ENCODE measurements around the gene PEX5L.

Gene PEX5L

DNA sequence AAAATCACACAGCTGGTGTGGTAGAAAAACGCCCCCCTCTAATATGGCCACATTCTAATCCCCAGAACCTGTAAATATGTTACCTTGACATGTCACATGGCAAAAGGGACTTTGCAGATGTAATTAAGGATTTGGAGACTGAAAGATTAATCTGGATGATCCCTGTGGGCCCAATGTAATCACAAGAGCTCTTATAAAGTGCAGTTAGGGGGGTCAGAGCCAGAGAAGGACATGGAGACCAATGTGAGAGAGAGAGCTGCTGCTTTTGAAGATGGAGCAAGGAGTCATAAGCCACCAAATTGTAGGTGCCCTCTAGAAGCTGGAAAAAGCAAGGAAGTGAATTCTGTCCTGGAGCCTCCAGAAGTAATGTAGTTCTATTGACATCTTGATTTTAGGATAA is 152.6 kb downstream of the PEX5L start:
- TF ChIP-seq, protein P1, sequence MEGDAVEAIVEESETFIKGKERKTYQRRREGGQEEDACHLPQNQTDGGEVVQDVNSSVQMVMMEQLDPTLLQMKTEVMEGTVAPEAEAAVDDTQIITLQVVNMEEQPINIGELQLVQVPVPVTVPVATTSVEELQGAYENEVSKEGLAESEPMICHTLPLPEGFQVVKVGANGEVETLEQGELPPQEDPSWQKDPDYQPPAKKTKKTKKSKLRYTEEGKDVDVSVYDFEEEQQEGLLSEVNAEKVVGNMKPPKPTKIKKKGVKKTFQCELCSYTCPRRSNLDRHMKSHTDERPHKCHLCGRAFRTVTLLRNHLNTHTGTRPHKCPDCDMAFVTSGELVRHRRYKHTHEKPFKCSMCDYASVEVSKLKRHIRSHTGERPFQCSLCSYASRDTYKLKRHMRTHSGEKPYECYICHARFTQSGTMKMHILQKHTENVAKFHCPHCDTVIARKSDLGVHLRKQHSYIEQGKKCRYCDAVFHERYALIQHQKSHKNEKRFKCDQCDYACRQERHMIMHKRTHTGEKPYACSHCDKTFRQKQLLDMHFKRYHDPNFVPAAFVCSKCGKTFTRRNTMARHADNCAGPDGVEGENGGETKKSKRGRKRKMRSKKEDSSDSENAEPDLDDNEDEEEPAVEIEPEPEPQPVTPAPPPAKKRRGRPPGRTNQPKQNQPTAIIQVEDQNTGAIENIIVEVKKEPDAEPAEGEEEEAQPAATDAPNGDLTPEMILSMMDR (conservative IDR thresholded peaks at IDR 0.05): no peak
- H3K27ac ChIP-seq: no peak overlapping the region

DNA sequence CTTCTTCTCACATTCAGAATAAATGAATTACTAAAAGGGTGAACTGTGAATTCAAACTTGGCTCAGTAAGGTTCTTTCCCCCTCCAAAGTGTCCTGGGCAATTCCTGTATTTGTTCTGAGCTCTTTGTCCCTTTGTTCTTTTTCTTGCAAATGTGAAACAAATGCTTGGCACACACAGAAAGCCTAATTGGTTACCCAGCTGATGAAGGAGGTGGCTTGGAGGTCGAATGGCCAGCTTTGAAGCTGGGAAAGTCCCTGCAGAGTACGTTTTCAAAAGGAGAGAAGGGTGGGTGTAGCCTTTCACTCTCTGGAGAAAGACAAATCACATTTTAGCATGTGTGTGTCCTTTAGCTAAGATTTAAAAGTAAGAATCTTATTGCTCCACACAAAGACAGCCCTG is 154.4 kb downstream of the PEX5L start:
- no peak overlapping the region for H3K27ac ChIP-seq
- TF ChIP-seq, protein P1 (conservative IDR thresholded peaks at IDR 0.05): no peak

DNA sequence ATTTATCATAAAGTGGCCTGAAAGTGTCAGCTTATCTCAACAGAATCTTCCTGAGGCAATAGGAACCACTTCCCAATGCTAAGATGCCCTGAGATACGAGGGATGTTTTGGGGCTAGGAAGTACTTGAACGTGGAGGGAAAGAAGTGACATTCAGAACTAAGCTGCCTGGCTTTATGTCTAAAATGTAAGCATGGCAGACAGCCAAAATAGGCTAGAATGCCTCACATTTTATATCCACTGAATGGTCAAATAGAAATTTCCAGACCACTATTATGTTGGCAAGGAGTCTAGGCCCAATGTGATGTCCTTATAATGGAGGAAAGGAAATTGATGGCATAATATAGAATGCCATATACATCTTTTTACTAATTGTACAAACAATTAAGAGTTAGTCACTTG is 154.9 kb downstream of the PEX5L start:
- no peak overlapping the region for H3K27ac ChIP-seq
- TF ChIP-seq, protein P1 (conservative IDR thresholded peaks at IDR 0.05): no peak

DNA sequence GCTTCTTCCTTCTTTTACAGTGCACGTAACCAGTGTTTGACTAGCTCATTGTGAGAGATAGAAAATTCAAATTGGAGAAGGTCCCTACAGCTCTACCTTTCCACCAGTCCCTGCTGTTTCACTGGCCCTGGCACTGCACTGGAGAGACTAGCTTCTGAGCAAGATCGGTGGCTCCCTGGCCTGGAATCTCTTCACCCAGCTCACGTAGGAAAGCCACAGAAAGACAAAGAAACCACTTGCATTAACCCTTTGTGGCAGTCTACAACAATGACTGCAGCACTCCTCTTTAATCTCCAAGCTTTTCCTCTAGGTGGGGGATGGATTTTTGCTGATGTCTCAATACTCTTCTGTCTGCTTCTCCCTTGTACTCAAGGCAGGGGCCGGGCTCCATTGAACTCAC is 155.9 kb downstream of the PEX5L start:
- TF ChIP-seq, protein P1 (conservative IDR thresholded peaks at IDR 0.05): no peak
- H3K27ac ChIP-seq: no peak overlapping the region

DNA sequence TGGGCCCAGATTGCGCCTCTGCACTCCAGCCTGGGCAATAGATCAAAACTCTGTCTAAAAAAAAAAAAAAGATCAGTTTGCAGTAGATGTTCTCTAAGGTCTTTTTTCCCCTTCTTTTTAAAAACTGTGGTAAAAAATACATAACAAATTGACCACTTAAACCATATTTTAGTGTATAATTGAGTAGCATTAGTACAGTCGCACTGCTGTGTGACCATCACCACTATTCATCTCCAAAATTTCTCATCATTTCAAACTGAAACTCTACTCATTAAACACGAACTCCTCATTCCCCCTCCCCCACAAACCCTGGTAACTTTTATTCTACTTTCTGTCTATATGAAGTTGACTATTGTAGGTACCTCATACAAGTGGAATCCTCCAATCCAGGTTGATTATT is 160.3 kb downstream of the PEX5L start:
- TF ChIP-seq, protein P1 (conservative IDR thresholded peaks at IDR 0.05): no peak
- no peak overlapping the region for H3K27ac ChIP-seq

DNA sequence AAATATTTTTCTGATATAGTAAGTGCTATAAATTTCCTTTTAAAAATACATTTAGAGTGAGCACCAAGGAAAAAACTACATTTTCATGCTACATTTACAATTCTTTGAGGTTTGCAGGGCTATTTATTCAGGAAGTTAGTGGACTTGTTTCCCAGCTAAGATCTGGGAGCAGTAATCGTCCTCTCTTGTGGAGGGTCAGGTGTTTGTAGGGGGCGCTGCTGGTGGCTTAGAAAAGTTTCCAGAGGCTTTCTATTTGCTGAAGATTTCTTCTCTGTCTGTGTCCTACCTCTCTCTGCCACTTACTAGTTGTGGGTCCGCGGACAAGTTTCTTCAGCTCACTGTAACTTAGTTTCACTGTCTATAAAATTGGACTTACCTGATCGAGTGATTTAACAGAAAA is 163.9 kb downstream of the PEX5L start:
- TF ChIP-seq, protein P1 (conservative IDR thresholded peaks at IDR 0.05): no peak
- no peak overlapping the region for H3K27ac ChIP-seq

DNA sequence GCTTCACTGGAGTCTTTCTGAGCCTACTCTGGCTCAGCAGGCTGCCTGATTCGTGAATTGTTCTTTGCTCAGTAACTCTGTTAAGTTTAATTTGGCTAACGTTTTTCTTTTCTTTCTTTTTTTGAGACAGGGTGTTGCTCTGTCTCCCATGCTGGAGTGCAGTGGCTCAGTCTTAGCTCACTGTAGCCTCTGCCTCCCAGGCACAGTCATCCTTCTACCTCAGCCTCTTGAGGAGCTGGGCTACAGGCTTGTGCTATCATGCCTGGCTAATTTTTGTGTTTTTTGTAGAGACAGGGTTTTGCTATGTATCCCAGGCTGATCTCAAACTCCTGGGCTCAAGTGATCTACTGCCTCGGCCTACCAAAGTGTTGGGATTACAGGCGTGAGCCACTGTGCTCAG is 165.0 kb downstream of the PEX5L start:
- TF ChIP-seq, protein P1 (conservative IDR thresholded peaks at IDR 0.05): no peak

DNA sequence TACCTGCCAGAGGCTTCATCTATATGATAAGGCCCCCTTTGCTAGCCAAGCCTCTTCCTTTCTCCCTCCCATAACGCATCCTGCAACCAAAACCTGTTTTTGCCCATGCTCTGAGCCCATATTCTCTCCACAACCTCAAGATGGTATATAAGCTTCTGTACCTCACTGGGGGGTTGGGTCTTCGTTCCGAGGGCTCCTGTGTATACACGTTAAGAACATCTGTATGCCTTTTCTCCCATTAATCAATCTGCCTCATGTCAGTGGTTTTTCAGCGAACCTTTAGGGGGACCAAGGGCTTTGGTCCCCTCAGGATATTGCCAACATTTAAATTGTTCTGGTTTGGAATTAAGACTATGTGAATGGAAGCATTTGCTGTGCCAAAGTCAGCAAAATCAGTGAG is 168.0 kb downstream of the PEX5L start:
- TF ChIP-seq, protein P1 (conservative IDR thresholded peaks at IDR 0.05): no peak
- H3K27ac ChIP-seq: no peak overlapping the region

More for the DNA sequence above, 165.0 kb downstream of the PEX5L start:
- H3K27ac ChIP-seq: no peak overlapping the region
